HEK293 (cell line): ENCODE results near the gene PYGO2.

Source experiments
- CTCF ChIA-PET: fragments of 350-600 bp; formaldehyde crosslinking; extraction: SDS; loops from one replicate; lab custom pipeline; 2021; ENCODE audit warnings: antibody characterized with exemption; lab: Yijun Ruan, JAX
- POLR2A ChIA-PET: fragments of 300-600 bp; formaldehyde crosslinking; extraction: SDS; loops from one replicate; lab custom pipeline; 2020; ENCODE audit warnings: antibody characterized with exemption, inconsistent platforms; lab: Yijun Ruan, JAX
- H3K27ac ChIP-seq: fragments of 200-500 bp; sonication (Bioruptor generic); 2 replicates; pipeline ENCODE4 v1.5.1; 2014; ENCODE audit warnings: low read depth, low read length, control low read depth, inconsistent platforms; ENCODE audit errors: extremely low read depth
- H3K36me3 ChIP-seq, 2 experiments: fragments of 200-500 bp in 1 of 2; sonication (Bioruptor generic) in 1 of 2; 1 replicate in 1 of 2; 2 replicates in 1 of 2; pipeline ENCODE4 v1.5.1; 2014 to 2017; ENCODE audit warnings: inconsistent platforms in 2 of 2, low read length in 2 of 2; ENCODE audit not compliant: control insufficient read depth in 2 of 2, insufficient read depth in 1 of 2
- H3K4me1 ChIP-seq: fragments of 200-500 bp; sonication (Bioruptor generic); 2 replicates; pipeline ENCODE4 v1.5.1; 2014; ENCODE audit warnings: mild to moderate bottlenecking, low read length, inconsistent platforms; ENCODE audit not compliant: control insufficient read depth, insufficient read depth
- H3K4me3 ChIP-seq: 2 replicates; pipeline ENCODE4 v1.5.1; 2011; ENCODE audit warnings: low read depth, mild to moderate bottlenecking, control low read depth, low read length, moderate library complexity
- H3K9me3 ChIP-seq: fragments of 200-500 bp; sonication (Bioruptor generic); 2 replicates; pipeline ENCODE4 v1.5.1; 2014; ENCODE audit warnings: low read depth, low read length, inconsistent platforms; ENCODE audit not compliant: control insufficient read depth, insufficient read depth
- BCL11A ChIP-seq: fragments of 450-650 bp; formaldehyde crosslinking; IDR thresholded peaks from 2 replicates; pipeline ENCODE4 v1.5.1; 2016; ENCODE audit warnings: low read depth, missing biosample characterization, missing genetic modification characterization
- CTCF ChIP-seq: fragments of 450-650 bp; formaldehyde crosslinking; IDR thresholded peaks from 2 replicates; pipeline ENCODE4 v1.5.1; 2016; ENCODE audit warnings: missing biosample characterization, missing genetic modification characterization
- IKZF3 ChIP-seq: fragments of 450-650 bp; IDR thresholded peaks from 2 replicates; pipeline ENCODE4 v1.5.0; 2018; ENCODE audit warnings: missing biosample characterization, mild to moderate bottlenecking, missing genetic modification characterization, moderate library complexity
- KLF8 ChIP-seq: fragments of 450-650 bp; formaldehyde crosslinking; IDR thresholded peaks from 2 replicates; pipeline ENCODE4 v1.5.1; 2016; ENCODE audit warnings: missing biosample characterization, missing genetic modification characterization
- SCRT1 ChIP-seq: fragments of 450-650 bp; formaldehyde crosslinking; IDR thresholded peaks from 2 replicates; pipeline ENCODE4 v1.5.1; 2016; ENCODE audit warnings: missing biosample characterization, missing genetic modification characterization, borderline replicate concordance
- SCRT2 ChIP-seq: fragments of 450-650 bp; formaldehyde crosslinking; IDR thresholded peaks from 2 replicates; pipeline ENCODE4 v1.5.1; 2016; ENCODE audit warnings: missing biosample characterization, missing genetic modification characterization
- ZBTB20 ChIP-seq: fragments of 450-650 bp; formaldehyde crosslinking; IDR thresholded peaks from 2 replicates; pipeline ENCODE4 v1.5.1; 2016; ENCODE audit warnings: missing biosample characterization, missing genetic modification characterization
- ZBTB21 ChIP-seq: fragments of 450-650 bp; formaldehyde crosslinking; IDR thresholded peaks from 2 replicates; pipeline ENCODE4 v1.5.1; 2017; ENCODE audit warnings: missing biosample characterization, missing genetic modification characterization
- ZNF175 ChIP-seq: fragments of 450-650 bp; formaldehyde crosslinking; IDR thresholded peaks from 2 replicates; pipeline ENCODE4 v1.5.1; 2016; ENCODE audit warnings: missing biosample characterization, missing genetic modification characterization
- ZNF184 ChIP-seq: fragments of 450-650 bp; IDR thresholded peaks from 2 replicates; pipeline ENCODE4 v1.5.1; 2018; ENCODE audit warnings: missing biosample characterization, mild to moderate bottlenecking, missing genetic modification characterization
- ZNF274 ChIP-seq, 2 experiments: fragments of 200-500 bp in 1 of 2; fragments of 450-650 bp in 1 of 2; sonication (Bioruptor generic) in 1 of 2; formaldehyde crosslinking in 1 of 2; IDR thresholded peaks; 2 replicates each; pipeline versions ENCODE4 v1.5.1 to v1.6.1; 2014 to 2016; ENCODE audit warnings: borderline replicate concordance in 1 of 2, inconsistent platforms in 1 of 2, low read length in 1 of 2, missing biosample characterization in 1 of 2, missing genetic modification characterization in 1 of 2
- ZNF292 ChIP-seq: fragments of 450-650 bp; formaldehyde crosslinking; IDR thresholded peaks from 2 replicates; pipeline ENCODE4 v1.5.1; 2016; ENCODE audit warnings: low read depth, missing biosample characterization, missing genetic modification characterization, borderline replicate concordance
- ZNF423 ChIP-seq: fragments of 450-650 bp; formaldehyde crosslinking; IDR thresholded peaks from 2 replicates; pipeline ENCODE4 v1.5.1; 2016; ENCODE audit warnings: missing biosample characterization, missing genetic modification characterization
- ZNF433 ChIP-seq: fragments of 450-650 bp; formaldehyde crosslinking; IDR thresholded peaks from 2 replicates; pipeline ENCODE4 v1.5.1; 2016; ENCODE audit warnings: missing biosample characterization, missing genetic modification characterization, low read depth
- ZNF596 ChIP-seq: fragments of 450-650 bp; IDR thresholded peaks from 2 replicates; pipeline ENCODE4 v1.5.0; 2018; ENCODE audit warnings: missing biosample characterization, mild to moderate bottlenecking, missing genetic modification characterization, moderate library complexity
- ZNF747 ChIP-seq: fragments of 450-650 bp; formaldehyde crosslinking; IDR thresholded peaks from 2 replicates; pipeline ENCODE4 v1.5.1; 2016; ENCODE audit warnings: missing biosample characterization, missing genetic modification characterization
- ZNF777 ChIP-seq: fragments of 450-650 bp; formaldehyde crosslinking; IDR thresholded peaks from 2 replicates; pipeline ENCODE4 v1.5.1; 2017; ENCODE audit warnings: missing biosample characterization, missing genetic modification characterization, borderline replicate concordance
- ZNF785 ChIP-seq: fragments of 450-650 bp; formaldehyde crosslinking; IDR thresholded peaks from 2 replicates; pipeline ENCODE4 v1.5.1; 2016; ENCODE audit warnings: missing biosample characterization, missing genetic modification characterization
- TF ChIP-seq, protein P1 (sequence below): fragments of 450-650 bp; formaldehyde crosslinking; IDR thresholded peaks from 2 replicates; pipeline ENCODE4 v1.5.1; 2016; ENCODE audit warnings: missing biosample characterization, missing genetic modification characterization
- TF ChIP-seq, protein P2 (sequence below): fragments of 450-650 bp; IDR thresholded peaks from 2 replicates; pipeline ENCODE4 v1.5.1; 2018; ENCODE audit warnings: missing biosample characterization, mild to moderate bottlenecking, missing genetic modification characterization
- TF ChIP-seq, protein P3 (sequence below): fragments of 450-650 bp; formaldehyde crosslinking; IDR thresholded peaks from 2 replicates; pipeline ENCODE4 v1.5.1; 2016; ENCODE audit warnings: missing biosample characterization, missing genetic modification characterization

Gene PYGO2

GRCh38 chr1:154964359-154964758, 2.8 kb upstream of the PYGO2 start:
- ChIA-PET POLR2A (interaction anchor here (1.7 to 3.2 kb wide), 3 partner anchors 8 to 19 kb away, joined by 3 to 13 read pairs (median 6); partner anchors contain the start of genes CKS1B and FLAD1), CTCF (interaction anchor here (0.6 to 1.4 kb wide), 4 partner anchors 8 to 200 kb away, joined by 3 to 5 read pairs (median 4); partner anchors contain the start of gene PBXIP1)
- no peak overlapping the region for H3K27ac ChIP-seq
- H3K9me3 ChIP-seq = no peaks in the 10 kb centered on the region
- no peak for TF ChIP-seq ZNF292
- TF ChIP-seq ZNF785 (tag by site-specific recombination) = no peak
- TF ChIP-seq, protein P1, sequence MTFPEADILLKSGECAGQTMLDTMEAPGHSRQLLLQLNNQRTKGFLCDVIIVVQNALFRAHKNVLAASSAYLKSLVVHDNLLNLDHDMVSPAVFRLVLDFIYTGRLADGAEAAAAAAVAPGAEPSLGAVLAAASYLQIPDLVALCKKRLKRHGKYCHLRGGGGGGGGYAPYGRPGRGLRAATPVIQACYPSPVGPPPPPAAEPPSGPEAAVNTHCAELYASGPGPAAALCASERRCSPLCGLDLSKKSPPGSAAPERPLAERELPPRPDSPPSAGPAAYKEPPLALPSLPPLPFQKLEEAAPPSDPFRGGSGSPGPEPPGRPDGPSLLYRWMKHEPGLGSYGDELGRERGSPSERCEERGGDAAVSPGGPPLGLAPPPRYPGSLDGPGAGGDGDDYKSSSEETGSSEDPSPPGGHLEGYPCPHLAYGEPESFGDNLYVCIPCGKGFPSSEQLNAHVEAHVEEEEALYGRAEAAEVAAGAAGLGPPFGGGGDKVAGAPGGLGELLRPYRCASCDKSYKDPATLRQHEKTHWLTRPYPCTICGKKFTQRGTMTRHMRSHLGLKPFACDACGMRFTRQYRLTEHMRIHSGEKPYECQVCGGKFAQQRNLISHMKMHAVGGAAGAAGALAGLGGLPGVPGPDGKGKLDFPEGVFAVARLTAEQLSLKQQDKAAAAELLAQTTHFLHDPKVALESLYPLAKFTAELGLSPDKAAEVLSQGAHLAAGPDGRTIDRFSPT (tag by site-specific recombination) = no peak
- no peak for TF ChIP-seq IKZF3 (tag by site-specific recombination)
- TF ChIP-seq BCL11A = no peak
- TF ChIP-seq ZNF423 (tag by site-specific recombination) = no peak
- no peak for TF ChIP-seq ZNF175 (tag by site-specific recombination)
- no peak for TF ChIP-seq CTCF
- TF ChIP-seq ZBTB21 = no peak
- TF ChIP-seq, protein P2, sequence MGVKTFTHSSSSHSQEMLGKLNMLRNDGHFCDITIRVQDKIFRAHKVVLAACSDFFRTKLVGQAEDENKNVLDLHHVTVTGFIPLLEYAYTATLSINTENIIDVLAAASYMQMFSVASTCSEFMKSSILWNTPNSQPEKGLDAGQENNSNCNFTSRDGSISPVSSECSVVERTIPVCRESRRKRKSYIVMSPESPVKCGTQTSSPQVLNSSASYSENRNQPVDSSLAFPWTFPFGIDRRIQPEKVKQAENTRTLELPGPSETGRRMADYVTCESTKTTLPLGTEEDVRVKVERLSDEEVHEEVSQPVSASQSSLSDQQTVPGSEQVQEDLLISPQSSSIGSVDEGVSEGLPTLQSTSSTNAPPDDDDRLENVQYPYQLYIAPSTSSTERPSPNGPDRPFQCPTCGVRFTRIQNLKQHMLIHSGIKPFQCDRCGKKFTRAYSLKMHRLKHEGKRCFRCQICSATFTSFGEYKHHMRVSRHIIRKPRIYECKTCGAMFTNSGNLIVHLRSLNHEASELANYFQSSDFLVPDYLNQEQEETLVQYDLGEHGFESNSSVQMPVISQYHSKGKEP = no peak
- no peak for TF ChIP-seq ZNF596 (tag by site-specific recombination)
- TF ChIP-seq ZBTB20 (tag by site-specific recombination) = no peak
- TF ChIP-seq ZNF433 = no peak
- TF ChIP-seq ZNF747 = no peak
- no peak for TF ChIP-seq ZNF184 (tag by site-specific recombination)
- H3K4me1 ChIP-seq = peaks cover 8% of the 10 kb centered on the region
- peaks cover 0 to 70% of the 10 kb centered on the region in 2 experiments; a peak in 2 of 3 replicates for H3K36me3 ChIP-seq
- no peak overlapping the region for H3K4me3 ChIP-seq

- ChIA-PET POLR2A (interaction anchor here (1.0 to 3.2 kb wide), 3 partner anchors 9 to 19 kb away, joined by 4 to 13 read pairs (median 6); partner anchors contain the start of genes CKS1B and FLAD1), CTCF (interaction anchor here (0.7 to 1.0 kb wide), 3 partner anchors 9 to 201 kb away, joined by 3 to 4 read pairs (median 3); partner anchors contain the start of gene ADAM15)
- Histone ChIP-seq H3K4me1 (peaks cover 8% of the 10 kb centered on the region), H3K36me3 (peaks cover under 1 to 70% of the 10 kb centered on the region in 2 experiments), H3K27ac (no peak overlapping the region), H3K9me3 (no peaks in the 10 kb centered on the region), H3K4me3 (no peak overlapping the region)
- peak; percentile 60 for TF ChIP-seq SCRT2
- peak; percentile 51; the same call in 1 of the 2 replicates for TF ChIP-seq SCRT1
- TF ChIP-seq, protein P3, sequence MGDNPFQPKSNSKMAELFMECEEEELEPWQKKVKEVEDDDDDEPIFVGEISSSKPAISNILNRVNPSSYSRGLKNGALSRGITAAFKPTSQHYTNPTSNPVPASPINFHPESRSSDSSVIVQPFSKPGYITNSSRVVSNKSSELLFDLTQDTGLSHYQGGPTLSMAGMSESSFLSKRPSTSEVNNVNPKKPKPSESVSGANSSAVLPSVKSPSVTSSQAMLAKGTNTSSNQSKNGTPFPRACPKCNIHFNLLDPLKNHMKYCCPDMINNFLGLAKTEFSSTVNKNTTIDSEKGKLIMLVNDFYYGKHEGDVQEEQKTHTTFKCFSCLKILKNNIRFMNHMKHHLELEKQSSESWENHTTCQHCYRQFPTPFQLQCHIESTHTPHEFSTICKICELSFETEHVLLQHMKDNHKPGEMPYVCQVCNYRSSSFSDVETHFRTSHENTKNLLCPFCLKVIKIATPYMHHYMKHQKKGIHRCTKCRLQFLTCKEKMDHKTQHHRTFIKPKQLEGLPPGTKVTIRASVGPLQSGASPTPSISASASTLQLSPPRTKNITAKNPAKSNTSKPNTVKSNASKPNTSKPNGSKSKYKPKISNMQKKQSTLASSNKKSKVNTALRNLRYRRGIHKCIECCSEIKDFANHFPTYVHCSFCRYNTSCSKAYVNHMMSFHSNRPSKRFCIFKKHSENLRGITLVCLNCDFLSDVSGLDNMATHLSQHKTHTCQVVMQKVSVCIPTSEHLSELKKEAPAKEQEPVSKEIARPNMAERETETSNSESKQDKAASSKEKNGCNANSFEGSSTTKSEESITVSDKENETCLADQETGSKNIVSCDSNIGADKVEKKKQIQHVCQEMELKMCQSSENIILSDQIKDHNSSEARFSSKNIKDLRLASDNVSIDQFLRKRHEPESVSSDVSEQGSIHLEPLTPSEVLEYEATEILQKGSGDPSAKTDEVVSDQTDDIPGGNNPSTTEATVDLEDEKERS = no peak
- TF ChIP-seq KLF8 (tag by site-specific recombination) = no peak
- TF ChIP-seq ZNF777 (tag by site-specific recombination) = no peak
- TF ChIP-seq ZNF274 (IDR thresholded peaks at IDR 0.05; ENCODE audit: low read length) = no peak
- TF ChIP-seq ZNF274 (tag by site-specific recombination; IDR thresholded peaks at IDR 0.05; ENCODE audit: borderline replicate concordance) = no peak
These were observed 2.1 kb upstream of the PYGO2 start for GRCh38 chr1:154963643-154964042.
